Stimulated activated CD4-positive, alpha-beta T cell treated with anti-CD3 and anti-CD28 coated beads, TNF-alpha, amount 100 ng/mL, for 48 hours (primary cell): ENCODE results near the gene FER.
"Not testable (repeated sequence)": the region's sequence is repeated elsewhere in the genome, so short reads cannot be mapped to it uniquely, and the experiment has no call there.

Experiments
- DNase-seq, 3 donors: peaks; one replicate each; pipeline ENCODE4 v3.0.0-alpha.2; 2020; ENCODE audit warnings: low read depth in 3 of 3

FER gene

DNA sequence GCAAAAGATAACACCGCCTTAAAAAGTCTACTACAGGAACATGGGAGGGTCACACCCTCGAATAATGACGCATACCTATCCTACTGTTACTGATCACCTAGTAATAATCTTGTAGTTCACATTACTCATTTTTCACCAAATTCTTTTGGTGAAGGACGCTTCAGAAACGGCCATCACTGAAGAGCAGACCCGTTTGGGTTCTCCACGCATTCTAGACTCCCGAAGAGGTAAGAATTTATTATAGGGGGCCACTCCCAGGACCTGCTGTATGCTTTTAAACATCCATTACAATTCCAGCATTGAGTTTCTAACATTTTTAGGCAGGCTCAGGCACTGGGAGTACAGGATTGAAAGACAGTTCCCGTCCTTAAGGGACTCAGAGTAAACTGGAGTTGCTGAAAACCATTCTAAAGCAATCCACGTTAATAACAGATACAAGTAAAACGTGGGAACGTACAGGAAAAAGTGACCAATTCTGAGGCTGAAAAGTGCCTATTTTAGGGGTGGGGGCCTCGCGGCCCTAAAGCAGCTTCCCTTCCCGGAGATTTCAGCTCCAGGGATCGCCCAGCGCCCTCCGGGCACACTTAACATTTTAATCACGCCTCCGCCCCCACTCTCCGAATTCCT lies at the start of gene FER:
TSS of gene FER (plus strand) at position 124 of the 627 bp plus-strand sequence. CDS start 50,286 bp downstream, outside the sequence.
- DNase-seq: peak in 2 of 3 donors; percentile 8 to 19

DNA sequence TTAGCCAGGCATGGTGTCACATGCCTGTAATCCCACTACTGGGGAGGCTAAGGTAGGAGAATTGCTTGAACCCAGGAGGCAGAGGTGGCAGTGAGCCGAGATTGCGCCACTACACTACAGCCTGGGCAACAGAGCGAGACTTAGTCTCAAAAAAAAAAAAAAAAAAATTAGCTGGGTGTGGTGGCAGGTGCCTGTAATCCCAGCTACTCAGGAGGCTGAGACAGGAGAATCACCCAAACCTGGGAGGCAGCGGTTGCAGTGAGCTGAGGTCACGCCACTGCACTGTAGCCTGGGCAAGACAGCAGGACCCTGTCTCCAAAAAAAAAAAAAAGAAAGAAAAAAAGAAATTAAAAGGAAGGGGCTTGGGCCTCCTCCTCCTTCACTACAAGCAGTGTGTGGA lies 47.3 kb upstream of the FER start:
- DNase-seq: not testable (repeated sequence)

DNA sequence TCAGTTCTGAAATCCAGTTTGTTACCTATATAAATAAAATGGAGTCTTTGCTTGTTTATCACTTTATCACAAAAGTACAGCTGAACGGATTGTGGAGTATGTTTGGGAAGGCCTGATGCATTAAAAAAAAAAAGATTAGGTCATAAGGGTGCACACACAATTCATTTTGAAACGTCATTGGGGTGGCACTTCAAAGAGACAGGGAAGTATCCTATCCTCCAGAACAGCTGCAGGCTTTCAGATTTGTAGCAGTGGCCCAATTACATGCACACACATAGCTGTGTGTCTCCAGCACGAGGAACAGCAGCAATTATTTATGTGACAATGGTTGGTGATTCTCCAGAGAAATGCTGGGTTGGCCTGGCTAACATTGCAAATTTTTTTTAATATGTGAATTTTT lies 46.8 kb upstream of the FER start:
- DNase-seq: no peak

DNA sequence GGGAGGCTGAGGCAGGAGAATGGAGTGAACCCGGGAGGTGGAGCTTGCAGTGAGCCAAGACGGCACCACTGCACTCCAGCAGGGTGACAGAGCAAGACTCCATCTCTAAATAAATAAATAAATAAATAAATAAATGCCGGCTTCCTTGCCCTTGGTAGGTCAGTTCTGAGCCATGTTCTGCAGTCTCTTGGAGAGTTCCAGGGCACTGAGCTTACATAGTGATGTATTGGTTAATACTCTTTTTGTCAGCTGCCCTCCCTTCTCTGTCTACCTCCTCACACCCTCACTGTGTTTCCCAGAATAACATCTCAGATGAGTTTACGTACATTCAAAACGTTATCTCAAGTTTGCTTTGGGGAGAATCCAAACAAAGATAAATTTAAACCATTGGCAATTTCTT lies 45.2 kb upstream of the FER start:
- DNase-seq: no peak

DNA sequence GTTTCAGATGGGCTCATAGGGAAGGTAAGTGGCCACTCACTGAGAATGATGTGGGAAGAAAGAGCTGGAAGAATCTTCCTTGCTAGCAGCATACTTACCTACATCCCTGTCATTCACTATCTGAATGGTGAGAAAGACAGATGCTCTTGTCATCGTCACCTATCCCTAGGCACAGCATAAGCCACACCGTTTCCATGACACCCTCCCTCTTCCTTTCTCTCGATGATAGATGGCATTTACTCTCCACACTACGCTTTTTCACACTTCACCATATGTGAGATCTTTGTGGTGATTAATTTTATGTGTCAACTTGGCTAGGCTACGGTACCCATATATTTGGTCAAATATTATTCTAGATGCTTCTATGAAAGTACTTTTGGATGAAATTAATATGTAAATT lies 44.4 kb upstream of the FER start:
- DNase-seq: no peak

DNA sequence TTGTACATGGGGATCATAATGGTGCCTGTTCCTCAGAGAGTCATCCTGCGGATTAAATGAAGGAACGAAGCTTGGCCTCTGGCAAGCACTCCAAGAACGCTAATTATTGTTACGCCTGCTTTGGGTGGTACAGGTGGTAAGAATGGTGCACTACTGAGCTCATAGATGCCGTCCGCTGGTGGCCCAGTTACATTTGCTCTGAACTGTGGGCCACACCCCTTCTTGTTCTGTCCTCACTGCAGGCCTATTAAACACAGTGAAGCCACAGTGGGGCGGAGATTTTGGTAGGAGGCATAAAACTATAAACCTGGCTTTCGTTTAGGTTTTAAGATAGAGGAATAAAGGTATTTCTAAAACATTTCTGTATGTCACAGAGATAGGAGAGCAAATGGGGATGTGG lies 40.6 kb upstream of the FER start:
- DNase-seq: no peak

DNA sequence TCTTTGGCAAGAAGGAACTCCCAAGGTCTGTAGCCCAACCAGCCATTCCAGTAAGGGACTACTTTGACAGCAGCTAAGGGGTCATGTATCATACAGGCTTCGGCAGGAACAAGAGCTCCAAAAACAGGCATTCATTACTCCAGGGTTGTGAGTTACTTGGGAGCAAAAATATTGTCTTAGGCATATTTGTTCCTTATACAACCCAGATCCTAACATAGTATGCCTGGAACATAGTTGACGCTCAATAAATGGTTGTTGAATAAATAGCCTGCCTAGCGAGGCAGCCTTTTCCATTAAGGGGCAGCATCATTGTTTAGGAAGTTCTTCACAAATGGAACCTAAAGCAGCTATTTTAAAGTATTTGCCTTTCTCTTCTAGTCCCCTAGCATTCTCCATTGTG lies 35.8 kb upstream of the FER start:
- DNase-seq: no peak

DNA sequence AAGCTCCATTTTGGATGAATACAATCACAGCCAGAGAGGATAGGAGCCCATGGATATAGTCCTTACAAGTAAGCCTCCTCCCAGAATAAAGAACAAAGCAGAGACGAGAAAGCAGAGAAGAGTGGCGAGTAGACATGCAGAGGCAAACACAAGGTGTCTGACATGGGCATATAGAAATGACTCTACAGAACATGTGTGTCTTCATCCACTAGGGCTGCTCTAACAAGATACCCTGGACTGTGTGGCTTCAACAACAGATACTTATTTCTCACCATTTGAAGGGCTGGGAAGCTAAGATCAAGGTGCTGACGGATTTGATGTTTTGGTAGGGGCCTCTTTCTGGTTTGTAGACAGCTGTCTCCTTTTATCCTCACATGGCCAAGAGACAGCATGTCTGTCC lies 32.3 kb upstream of the FER start:
- DNase-seq: no peak

DNA sequence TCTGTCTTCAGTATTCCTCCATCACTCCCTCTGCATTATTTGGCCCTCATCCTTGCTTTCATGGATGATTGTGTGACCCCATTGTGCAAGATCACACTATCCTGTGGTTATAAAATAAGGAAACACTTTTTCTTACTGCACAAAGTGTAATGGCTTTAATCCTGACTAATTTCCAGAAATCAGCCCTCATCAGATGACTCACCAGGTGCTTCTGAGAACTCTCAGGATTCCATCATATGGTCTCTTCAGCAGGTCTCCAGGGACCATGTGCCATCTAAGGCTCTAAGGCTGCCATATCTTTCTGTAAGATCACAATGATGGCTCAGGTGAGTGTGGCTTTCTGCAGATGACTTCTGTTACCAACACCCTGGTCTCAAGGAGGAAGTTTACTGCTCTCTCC lies 27.3 kb upstream of the FER start:
- DNase-seq: no peak

DNA sequence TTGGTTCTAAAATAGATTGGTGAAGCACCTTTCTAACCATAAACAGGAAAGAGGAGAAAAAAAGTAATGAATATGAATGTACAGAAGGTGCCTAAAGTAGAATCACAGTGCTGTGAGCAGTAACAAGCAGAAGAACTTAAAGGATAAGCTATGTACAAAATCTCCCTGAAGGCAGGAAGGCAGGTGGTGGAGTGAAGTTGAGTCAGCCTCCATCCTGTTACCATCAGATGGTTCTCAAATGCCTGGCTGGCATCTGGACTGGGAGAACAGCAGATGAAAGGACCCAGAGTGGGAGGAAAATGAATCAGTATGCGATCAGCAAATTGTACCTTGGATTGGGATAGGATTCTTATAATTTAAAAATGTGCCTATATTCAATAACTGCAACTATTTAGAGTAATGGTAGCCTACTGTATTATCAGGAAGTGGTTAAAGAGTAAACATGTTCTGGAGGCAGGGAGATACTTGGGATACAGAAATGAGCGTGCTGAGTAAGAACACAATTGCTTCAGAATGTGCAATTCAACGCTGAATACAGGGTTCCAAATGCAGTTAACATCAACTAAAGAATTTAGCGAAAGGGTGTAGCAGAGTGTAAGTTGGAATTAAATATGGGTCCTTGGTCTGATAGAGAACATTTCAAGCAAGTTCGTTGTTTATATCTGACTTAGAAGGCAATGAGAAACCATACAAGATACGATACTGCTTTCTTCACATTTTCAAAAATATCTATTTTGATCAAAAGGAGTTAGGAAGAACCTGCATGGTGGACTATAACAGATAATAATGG lies 21.1 kb upstream of the FER start:
- DNase-seq: no peak

DNA sequence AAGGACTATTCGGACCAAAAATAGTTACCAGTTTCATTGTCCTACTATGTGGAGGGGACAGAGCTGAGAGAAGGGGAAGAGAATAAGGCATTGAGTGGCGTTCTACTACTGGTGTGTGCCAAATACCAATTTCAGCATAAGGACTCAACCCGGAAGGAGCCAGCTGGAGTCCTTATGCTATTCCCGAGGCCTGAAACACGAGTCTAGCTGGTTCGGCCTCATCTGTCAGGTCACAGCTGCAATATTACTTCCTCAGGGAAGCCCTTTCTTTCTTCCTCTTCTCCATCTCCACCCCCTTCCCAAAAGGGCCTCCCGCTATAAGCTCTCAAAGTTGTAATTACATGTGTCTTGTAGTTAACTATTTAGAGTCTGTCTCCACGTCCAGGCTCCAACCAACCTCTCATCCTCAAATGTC lies 20.5 kb upstream of the FER start:
- no peak for DNase-seq

DNA sequence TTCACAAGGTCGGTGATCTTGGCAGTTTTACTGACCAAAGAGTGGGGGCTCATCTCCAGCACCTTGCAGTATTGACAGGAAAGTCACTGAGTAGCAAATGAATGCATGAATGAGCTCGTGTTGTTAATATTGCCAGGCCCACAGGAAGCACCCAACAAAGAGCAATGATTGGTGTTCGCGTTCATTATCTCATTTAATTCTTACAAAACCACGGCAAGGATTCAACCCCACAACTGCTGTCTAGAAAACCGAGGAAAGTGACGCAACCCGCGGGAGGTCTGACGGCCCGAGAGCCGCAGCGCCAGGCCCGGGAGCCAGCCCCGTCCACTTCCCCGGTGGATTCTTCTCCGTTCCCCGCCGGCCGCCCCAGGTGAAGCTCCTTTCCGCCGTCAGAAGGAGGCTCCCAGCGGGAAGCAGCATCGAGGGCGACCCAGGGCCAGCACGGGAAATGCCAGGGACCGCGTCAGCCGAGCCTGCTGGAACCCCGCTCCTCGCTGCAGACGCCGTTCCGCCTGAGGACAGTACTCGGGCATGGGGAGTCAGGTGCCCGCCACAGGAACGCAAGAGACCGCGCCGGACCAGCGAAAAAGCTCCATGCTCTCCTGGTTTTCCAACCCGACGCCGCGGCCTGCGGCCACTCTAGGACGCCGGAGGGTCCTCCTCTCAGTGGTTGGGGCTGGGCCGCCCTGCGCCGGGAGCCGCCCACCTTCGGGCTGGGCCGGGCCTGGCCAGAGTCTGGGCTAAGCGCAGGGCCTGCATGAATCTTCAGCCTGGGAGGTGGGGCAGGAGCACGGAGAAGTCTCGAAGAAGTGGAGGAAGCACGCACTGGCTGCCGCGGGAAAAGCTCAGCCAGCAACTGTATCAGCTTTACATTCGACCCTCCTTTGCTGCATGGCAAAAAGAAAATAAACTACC lies 19.8 kb upstream of the FER start:
- peak in 2 of 3 donors; percentile 3 to 19 for DNase-seq

DNA sequence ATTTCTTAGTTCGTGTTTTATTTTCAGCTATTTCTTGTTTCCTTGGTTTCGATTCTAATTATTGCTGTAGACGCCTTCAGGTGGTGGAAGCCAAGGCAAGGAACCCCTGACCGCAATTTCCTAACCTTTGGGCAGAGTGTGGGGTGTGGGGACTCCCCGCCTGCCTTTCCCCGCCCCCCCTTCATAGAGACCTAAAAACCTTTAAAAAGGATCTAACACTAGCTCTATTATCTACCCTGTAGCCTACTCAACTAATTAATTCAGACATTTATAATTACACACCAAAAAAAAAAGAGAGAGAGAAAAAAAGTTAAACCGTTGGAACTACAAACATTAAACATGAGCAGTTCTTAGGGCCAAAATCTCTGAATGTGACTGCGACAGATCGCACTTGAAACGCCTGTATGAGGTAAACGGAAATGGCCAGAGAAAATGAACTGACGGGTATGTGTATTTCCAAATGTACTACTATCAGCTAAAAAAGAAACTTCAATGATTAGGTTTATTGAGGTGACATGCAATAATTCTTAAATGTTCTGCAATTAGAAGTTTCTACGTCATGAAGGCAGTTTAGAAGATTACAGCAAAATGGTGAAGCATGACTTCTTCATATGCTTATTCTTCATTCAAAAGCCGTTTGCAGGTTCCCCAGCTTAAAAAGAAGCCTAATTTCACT lies 19.0 kb upstream of the FER start:
- DNase-seq: peak in 2 of 3 donors; percentile 19 to 26

DNA sequence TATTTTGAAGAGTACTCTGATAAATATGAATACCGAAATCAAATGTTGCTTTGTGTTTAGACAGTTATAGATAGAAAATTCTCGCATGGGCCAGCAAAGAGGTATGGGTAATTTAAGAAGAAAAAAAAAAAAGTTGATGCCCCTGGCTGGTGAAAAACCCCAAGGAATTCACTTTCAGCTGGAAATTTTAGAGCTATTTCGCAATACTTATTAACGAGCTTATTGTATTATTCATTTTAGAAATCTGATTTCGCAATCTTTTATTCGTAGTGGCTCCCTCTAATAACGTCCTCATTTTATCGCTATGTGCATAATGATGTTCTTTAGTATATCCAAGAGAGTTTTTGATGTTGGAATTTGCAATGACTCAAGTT lies 18.5 kb upstream of the FER start:
- no peak for DNase-seq

DNA sequence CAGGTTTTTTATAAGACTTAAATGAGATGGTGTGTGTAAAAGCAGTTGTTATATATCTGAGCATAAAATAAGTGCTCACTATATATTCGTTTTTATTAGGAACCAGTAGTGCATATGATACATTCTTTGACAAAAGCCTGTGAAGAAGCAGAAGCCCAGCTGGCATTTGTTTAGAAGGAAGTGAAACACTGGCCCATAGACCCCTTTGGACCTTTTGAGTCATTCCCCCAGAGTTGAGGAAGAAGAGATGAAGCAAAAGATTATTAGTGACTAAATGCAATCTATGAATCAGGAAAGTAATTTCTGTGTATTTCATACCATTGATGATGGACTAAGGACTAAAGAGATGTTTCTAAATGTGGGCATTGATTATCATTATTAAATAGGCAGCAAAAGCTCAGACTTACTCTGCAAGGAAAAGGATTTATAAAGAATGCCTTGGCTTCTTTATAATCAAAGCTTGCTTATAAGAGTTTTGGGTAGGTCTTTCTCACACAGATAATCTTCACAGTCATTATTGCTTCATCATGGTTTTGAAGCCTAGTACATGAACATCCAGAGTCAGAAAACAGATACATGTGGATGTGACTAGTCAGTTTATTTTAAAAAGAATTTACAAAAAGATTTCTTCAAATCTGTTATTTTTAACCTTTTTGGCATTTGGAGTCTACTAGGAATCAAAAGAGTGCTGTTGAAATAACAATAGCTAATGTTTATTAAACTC lies 16.9 kb upstream of the FER start:
- DNase-seq: no peak

DNA sequence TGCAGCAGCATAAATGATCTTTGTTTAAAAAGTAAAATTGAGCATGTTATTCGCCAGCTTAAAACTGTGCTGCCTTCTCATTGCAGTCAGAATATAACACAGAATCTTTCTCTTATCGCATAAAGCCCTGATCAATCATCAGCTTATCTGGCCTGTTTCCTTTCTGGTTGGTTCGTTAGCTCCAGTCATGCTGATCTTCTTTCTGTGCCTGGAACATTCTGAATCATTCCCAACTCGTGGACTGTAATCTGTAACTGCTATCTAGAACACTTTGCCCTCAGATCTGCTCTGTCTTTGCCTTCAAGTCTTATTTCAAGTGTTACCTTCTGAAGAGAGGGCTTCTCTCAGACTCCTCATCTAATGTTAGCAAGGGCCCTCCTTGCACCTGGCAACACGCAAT lies 11.9 kb upstream of the FER start:
- DNase-seq: no peak

DNA sequence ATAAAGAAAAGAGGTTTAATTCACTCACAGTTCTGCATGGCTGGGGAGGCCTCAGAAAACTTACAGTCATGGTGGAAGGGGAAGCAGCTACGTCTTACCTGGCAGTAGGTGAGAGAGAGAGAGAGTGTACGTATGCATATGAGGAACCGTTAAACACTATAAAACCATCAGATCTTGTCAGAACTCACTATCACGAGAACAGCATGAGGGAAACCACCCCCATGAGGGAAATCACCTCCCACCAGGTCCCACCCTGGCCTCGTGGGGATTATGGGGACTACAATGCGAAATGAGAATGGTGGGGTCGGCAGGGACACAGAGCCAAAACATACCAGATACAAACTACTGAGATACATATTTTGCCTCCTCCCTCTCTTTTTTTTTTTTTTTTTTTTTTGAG lies 10.8 kb upstream of the FER start:
- no peak for DNase-seq

DNA sequence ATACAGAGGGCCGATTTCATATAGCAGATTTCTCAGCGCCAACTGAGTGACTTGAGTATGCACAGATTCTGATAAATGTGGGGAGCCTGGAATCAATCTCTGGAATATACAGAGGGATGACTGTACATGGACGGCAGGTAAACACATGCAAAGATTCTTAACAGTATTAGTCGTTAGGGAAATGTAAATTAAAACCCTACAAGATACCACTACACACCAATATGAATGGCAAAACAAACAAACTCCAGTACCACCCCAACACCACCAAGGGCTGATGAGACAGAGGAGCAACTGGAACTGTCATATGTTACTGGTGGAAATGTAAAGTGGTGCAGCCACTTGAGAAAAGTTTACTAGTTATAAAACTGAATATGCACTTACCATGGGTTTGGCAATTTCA lies 8.3 kb upstream of the FER start:
- no peak for DNase-seq

DNA sequence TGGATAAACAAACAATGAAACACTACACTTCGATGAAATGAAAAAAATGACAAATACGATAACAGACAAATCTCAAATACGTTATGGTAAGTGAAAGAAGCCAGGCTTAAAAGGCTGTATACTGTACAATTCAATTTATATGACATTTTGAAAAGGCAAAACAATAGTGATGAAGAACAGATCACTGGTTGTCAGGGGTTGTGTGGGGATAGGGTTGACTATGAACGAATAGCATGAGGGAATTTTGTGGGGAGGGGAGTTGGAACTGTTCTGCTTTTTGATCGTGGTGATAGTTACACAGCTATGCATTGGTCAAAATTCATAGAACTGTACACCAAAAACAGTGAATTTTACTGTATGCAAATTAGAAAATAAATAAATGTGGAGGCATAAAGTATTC lies 7.8 kb upstream of the FER start:
- DNase-seq: no peak

DNA sequence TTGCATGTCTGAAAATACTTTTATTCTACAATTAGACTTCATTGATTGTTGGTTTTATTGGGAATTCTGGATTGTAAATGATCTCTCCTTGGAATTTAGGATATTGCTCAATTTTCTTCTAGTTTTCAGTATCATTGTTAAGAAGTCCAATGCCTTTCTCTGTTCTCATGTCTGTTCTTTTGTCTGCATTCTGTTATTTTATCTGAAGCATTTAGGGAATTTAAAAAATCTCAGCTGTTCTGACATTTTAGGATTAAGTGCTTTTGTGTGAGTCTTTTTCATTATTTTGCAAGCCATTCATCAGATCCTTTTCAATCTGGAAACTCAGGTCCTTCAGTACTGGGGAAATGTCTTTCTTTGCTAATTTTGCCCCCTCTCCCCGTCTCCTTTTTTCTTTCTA lies 4.4 kb upstream of the FER start:
- DNase-seq: no peak

DNA sequence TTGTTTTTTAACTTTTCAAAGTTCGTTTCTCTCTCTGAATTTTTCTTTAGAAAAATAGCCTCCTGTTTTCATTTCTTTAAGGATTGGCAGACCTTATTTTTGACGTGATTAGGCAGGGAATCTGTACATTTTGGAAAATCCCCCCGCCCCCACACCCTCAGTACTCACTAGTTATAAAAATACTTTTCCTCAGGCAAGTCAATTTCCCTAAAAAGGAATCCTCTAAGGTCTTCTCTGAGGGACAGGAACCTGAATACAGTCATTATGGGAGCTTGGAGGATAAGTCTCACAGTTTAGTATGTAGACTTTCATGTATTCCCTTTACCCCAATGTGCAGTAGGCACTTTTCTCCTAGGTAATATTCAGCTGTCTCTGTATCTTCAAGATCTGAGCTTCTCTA lies 3.9 kb upstream of the FER start:
- no peak for DNase-seq
